Activated CD4-positive, alpha-beta T cell treated with anti-CD3 and anti-CD28 coated beads for 36 hours (primary cell): ENCODE data around the gene VPS13D. TPM values are rescaled to one million over a fixed set of nuclear protein-coding genes. Genes with fewer than 3 reads are reported as not detected.

ENCODE experiments used
- ATAC-seq: fragments of 200-7000 bp; cut with Tn5 transposase; one replicate; pipeline ENCODE4 v1.10.0; 2021; ENCODE audit warnings: mild to moderate bottlenecking, moderate library complexity
- CTCF ChIA-PET: fragments of 350-600 bp; sonication (Branson Sonifier 250); formaldehyde crosslinking; loops from one replicate; lab custom pipeline; 2021; ENCODE audit warnings: antibody characterized with exemption; lab: Charles Lee
- POLR2A ChIA-PET: fragments of 350-600 bp; sonication (Branson Sonifier 250); formaldehyde crosslinking; loops from one replicate; lab custom pipeline; 2021; ENCODE audit warnings: antibody characterized with exemption, inconsistent platforms; lab: Charles Lee
- DNase-seq: peaks from one replicate; pipeline ENCODE4 v3.0.0-alpha.2; 2020
- H3K27ac Mint-ChIP-seq: one replicate; pipeline ENCODE4 v1.8.0; 2021; ENCODE audit warnings: mixed read lengths
- H3K27me3 Mint-ChIP-seq: one replicate; pipeline ENCODE4 v1.8.0; 2021; ENCODE audit warnings: mixed read lengths
- H3K36me3 Mint-ChIP-seq: one replicate; pipeline ENCODE4 v1.8.0; 2021; ENCODE audit warnings: low read depth, mixed read lengths
- H3K4me1 Mint-ChIP-seq: one replicate; pipeline ENCODE4 v1.8.0; 2021; ENCODE audit warnings: mixed read lengths
- H3K4me3 Mint-ChIP-seq: one replicate; pipeline ENCODE4 v1.8.0; 2021; ENCODE audit warnings: mild to moderate bottlenecking, moderate library complexity, mixed read lengths
- H3K9me3 Mint-ChIP-seq: one replicate; pipeline ENCODE4 v1.8.0; 2021; ENCODE audit warnings: low read depth, mixed read lengths
- intact Hi-C, 2 experiments: fragments of 100-400 bp; cut with DNase I in 1 of 2; cut with micrococcal nuclease in 1 of 2; formaldehyde crosslinking; loops; one replicate each; pipeline versions ENCODE4 v1.14.2 to v1.15.1; 2022 to 2024; cut with DNase I, micrococcal nuclease
- total RNA-seq, 2 experiments: library from RNA; stranded (reverse); gene quantifications; one replicate each; pipeline ENCODE4 v1.2.3, GENCODE V29; 2021

VPS13D gene
- total RNA-seq, 2 experiments from 2014 or later = 20.6 to 22.9 TPM

- no peak for DNase-seq
- no peak overlapping the region for H3K4me3 Mint-ChIP-seq
- no peak for ATAC-seq
- CTCF ChIA-PET = no interaction called here
- peaks cover 10% of the 10 kb centered on the region for H3K4me1 Mint-ChIP-seq
- intact Hi-C loops = no loop called here
- POLR2A ChIA-PET = no interaction called here
- H3K27ac Mint-ChIP-seq = no peak overlapping the region
- no peaks in the 10 kb centered on the region for H3K27me3 Mint-ChIP-seq
- H3K9me3 Mint-ChIP-seq = no peaks in the 10 kb centered on the region
- peaks cover 25% of the 10 kb centered on the region for H3K36me3 Mint-ChIP-seq
These were observed 55.8 kb downstream of the VPS13D start for GRCh38 chr1:12285496-12286143.

- Mint-ChIP-seq H3K4me1 (peaks cover 10% of the 10 kb centered on the region), H3K27me3 (no peaks in the 10 kb centered on the region), H3K9me3 (no peaks in the 10 kb centered on the region), H3K27ac (no peak overlapping the region), H3K36me3 (peaks cover 16% of the 10 kb centered on the region), H3K4me3 (no peak overlapping the region)
- ChIA-PET CTCF (interaction anchor here (0.5 to 0.6 kb wide), 2 partner anchors 78 to 1227 kb away, joined by 3 read pairs; no protein-coding TSS in a partner anchor), POLR2A (no interaction called here)
- DNase-seq (no peak), ATAC-seq (no peak)
- intact Hi-C loops = no loop called here
These were observed 58.0 kb downstream of the VPS13D start for GRCh38 chr1:12287869-12288268.

GRCh38 chr1:12290828-12291227, 61.0 kb downstream of the VPS13D start:
- Mint-ChIP-seq H3K4me3 (no peak overlapping the region), H3K27me3 (no peaks in the 10 kb centered on the region), H3K4me1 (peaks cover 12% of the 10 kb centered on the region), H3K27ac (no peak overlapping the region), H3K36me3 (peaks cover 24% of the 10 kb centered on the region), H3K9me3 (no peaks in the 10 kb centered on the region)
- POLR2A ChIA-PET = no interaction called here
- CTCF ChIA-PET = interaction anchor here (0.9 kb wide), 1 partner anchor 181 kb away, joined by 3 read pairs; no protein-coding TSS in a partner anchor
- intact Hi-C loops = no loop called here
- DNase-seq (no peak), ATAC-seq (no peak)

GRCh38 chr1:12293416-12293815, 63.6 kb downstream of the VPS13D start:
- ChIA-PET CTCF (interaction anchor here (0.8 to 1.1 kb wide), 2 partner anchors 18 to 327 kb away, joined by 3 to 4 read pairs; no protein-coding TSS in a partner anchor), POLR2A (no interaction called here)
- intact Hi-C loops = no loop called here
- Mint-ChIP-seq H3K36me3 (peaks cover 34% of the 10 kb centered on the region), H3K4me3 (no peak overlapping the region), H3K4me1 (peaks cover 22% of the 10 kb centered on the region), H3K9me3 (no peaks in the 10 kb centered on the region), H3K27ac (no peak overlapping the region), H3K27me3 (no peaks in the 10 kb centered on the region)
- DNase-seq (no peak), ATAC-seq (no peak)

- H3K36me3 Mint-ChIP-seq = peaks cover 38% of the 10 kb centered on the region
- POLR2A ChIA-PET = no interaction called here
- peaks cover 22% of the 10 kb centered on the region for H3K4me1 Mint-ChIP-seq
- H3K9me3 Mint-ChIP-seq = no peaks in the 10 kb centered on the region
- no peak overlapping the region for H3K27ac Mint-ChIP-seq
- intact Hi-C loops = no loop called here
- H3K27me3 Mint-ChIP-seq = no peaks in the 10 kb centered on the region
- ATAC-seq = no peak
- no peak for DNase-seq
- CTCF ChIA-PET = interaction anchor here (0.8 to 1.1 kb wide), 2 partner anchors 18 to 326 kb away, joined by 3 to 4 read pairs; no protein-coding TSS in a partner anchor
- no peak overlapping the region for H3K4me3 Mint-ChIP-seq
These were observed 64.2 kb downstream of the VPS13D start for GRCh38 chr1:12294076-12294475.

- ChIA-PET CTCF (interaction anchor here (1.2 kb wide), 2 partner anchors 118 to 363 kb away, joined by 4 read pairs; no protein-coding TSS in a partner anchor), POLR2A (interaction anchor here (0.7 kb wide), 1 partner anchor 324 kb away, joined by 5 read pairs; no protein-coding TSS in a partner anchor)
- peaks cover 22% of the 10 kb centered on the region for H3K4me1 Mint-ChIP-seq
- intact Hi-C loops = loop anchor here (1.0 to 5.0 kb wide), 9 partner anchors 49 to 323 kb away; partner anchors contain the start of gene DHRS3 (in 1 of the 2)
- no peak for DNase-seq
- peak overlapping the region; percentile 6 for H3K27ac Mint-ChIP-seq
- H3K27me3 Mint-ChIP-seq = no peaks in the 10 kb centered on the region
- ATAC-seq = no peak
- H3K36me3 Mint-ChIP-seq = peaks cover 39% of the 10 kb centered on the region
- no peaks in the 10 kb centered on the region for H3K9me3 Mint-ChIP-seq
- H3K4me3 Mint-ChIP-seq = no peak overlapping the region
These were observed 66.2 kb downstream of the VPS13D start for GRCh38 chr1:12296016-12296415.

GRCh38 chr1:12296623-12297022, 66.8 kb downstream of the VPS13D start:
- Mint-ChIP-seq H3K36me3 (peaks cover 40% of the 10 kb centered on the region), H3K27ac (no peak overlapping the region), H3K27me3 (no peaks in the 10 kb centered on the region), H3K4me1 (peaks cover 22% of the 10 kb centered on the region), H3K9me3 (no peaks in the 10 kb centered on the region), H3K4me3 (no peak overlapping the region)
- intact Hi-C loops = loop anchor here (1.0 to 5.0 kb wide), 9 partner anchors 49 to 323 kb away; partner anchors contain the start of gene DHRS3 (in 1 of the 2)
- ATAC-seq = peak; percentile 90
- ChIA-PET POLR2A (interaction anchor here (0.7 kb wide), 1 partner anchor 324 kb away, joined by 5 read pairs; no protein-coding TSS in a partner anchor), CTCF (interaction anchor here (0.7 to 1.3 kb wide), 5 partner anchors 21 to 362 kb away, joined by 3 to 6 read pairs (median 4); no protein-coding TSS in a partner anchor)
- no peak for DNase-seq

GRCh38 chr1:12300706-12301105, 70.9 kb downstream of the VPS13D start:
- H3K27me3 Mint-ChIP-seq = no peaks in the 10 kb centered on the region
- H3K36me3 Mint-ChIP-seq = peaks cover 37% of the 10 kb centered on the region
- H3K4me3 Mint-ChIP-seq = no peak overlapping the region

GRCh38 chr1:12301518-12302237, 71.8 kb downstream of the VPS13D start:
- Mint-ChIP-seq H3K27me3 (no peaks in the 10 kb centered on the region), H3K4me1 (peaks cover 13% of the 10 kb centered on the region), H3K4me3 (no peak overlapping the region), H3K27ac (no peak overlapping the region), H3K9me3 (no peaks in the 10 kb centered on the region), H3K36me3 (peaks cover 37% of the 10 kb centered on the region)
- no peak for DNase-seq
- ChIA-PET CTCF (interaction anchor here (0.6 to 1.8 kb wide), 6 partner anchors 12 to 357 kb away, joined by 3 to 5 read pairs (median 4); no protein-coding TSS in a partner anchor), POLR2A (no interaction called here)
- intact Hi-C loops = no loop called here
- no peak for ATAC-seq

More at GRCh38 chr1:12300706-12301105, 70.9 kb downstream of the VPS13D start:
- no peak for DNase-seq
- peaks cover 21% of the 10 kb centered on the region for H3K4me1 Mint-ChIP-seq
- intact Hi-C loops = no loop called here
- H3K27ac Mint-ChIP-seq = no peak overlapping the region
- ChIA-PET POLR2A (no interaction called here), CTCF (interaction anchor here (0.6 to 3.1 kb wide), 8 partner anchors 11 to 358 kb away, joined by 3 to 8 read pairs (median 4); no protein-coding TSS in a partner anchor)
- H3K9me3 Mint-ChIP-seq = no peaks in the 10 kb centered on the region
- no peak for ATAC-seq

- peaks cover 1% of the 10 kb centered on the region for H3K4me1 Mint-ChIP-seq
- ChIA-PET POLR2A (no interaction called here), CTCF (interaction anchor here (0.6 to 1.3 kb wide), 3 partner anchors 8 to 356 kb away, joined by 3 read pairs; no protein-coding TSS in a partner anchor)
- ATAC-seq = no peak
- no peak overlapping the region for H3K27ac Mint-ChIP-seq
- H3K4me3 Mint-ChIP-seq = no peak overlapping the region
- no peak for DNase-seq
- H3K36me3 Mint-ChIP-seq = peaks cover 33% of the 10 kb centered on the region
- H3K27me3 Mint-ChIP-seq = no peaks in the 10 kb centered on the region
- intact Hi-C loops = no loop called here
- H3K9me3 Mint-ChIP-seq = no peaks in the 10 kb centered on the region
These were observed 73.1 kb downstream of the VPS13D start for GRCh38 chr1:12302798-12303447.

- Mint-ChIP-seq H3K27me3 (no peaks in the 10 kb centered on the region), H3K36me3 (peaks cover 33% of the 10 kb centered on the region), H3K27ac (peak overlapping the region; percentile 26), H3K4me3 (no peak overlapping the region), H3K9me3 (no peaks in the 10 kb centered on the region), H3K4me1 (no peaks in the 10 kb centered on the region)
- no peak for DNase-seq
- ChIA-PET CTCF (interaction anchor here (0.5 kb wide), 1 partner anchor 49 kb away, joined by 4 read pairs; no protein-coding TSS in a partner anchor), POLR2A (no interaction called here)
- no peak for ATAC-seq
- intact Hi-C loops = no loop called here
These were observed 75.5 kb downstream of the VPS13D start for GRCh38 chr1:12305377-12305776.
